GM12874 (cell line): Measurements from ENCODE around the gene ACTL8.
A peak's percentile ranks its signal among the peaks of the same experiment; 100 is the strongest.

Experiments
- CTCF ChIP-seq: IDR thresholded peaks from 2 replicates; pipeline ENCODE4 v1.5.1; 2011; ENCODE audit warnings: low read depth, mild to moderate bottlenecking, control low read depth, low read length, moderate library complexity; ENCODE audit not compliant: insufficient read depth

Gene ACTL8

GRCh38 chr1:17717594-17718535 lies 37.3 kb upstream of the ACTL8 start:
- TF ChIP-seq CTCF: no peak

- TF ChIP-seq CTCF: no peak
Observed at GRCh38 chr1:17719874-17720273, 35.3 kb upstream of the ACTL8 start.

- no peak for TF ChIP-seq CTCF
Observed at GRCh38 chr1:17721444-17721843, 33.7 kb upstream of the ACTL8 start.

- 0 out of 2 replicates have a peak, but pooled peaks have one; percentile 3 for TF ChIP-seq CTCF
Observed at GRCh38 chr1:17723684-17724083, 31.4 kb upstream of the ACTL8 start.

GRCh38 chr1:17724150-17724549 lies 31.0 kb upstream of the ACTL8 start:
- no peak for TF ChIP-seq CTCF

- TF ChIP-seq CTCF: no peak
Observed at GRCh38 chr1:17725084-17725719, 29.9 kb upstream of the ACTL8 start.

- no peak for TF ChIP-seq CTCF
Observed at GRCh38 chr1:17725811-17726582, 29.1 kb upstream of the ACTL8 start.
